DMS53 (cell line): ENCODE results near the gene CCDC183.
"Not testable (repeated sequence)": the region's sequence is repeated elsewhere in the genome, so short reads cannot be mapped to it uniquely, and the experiment has no call there.

Experiments used
- DNase-seq: peaks from one replicate; lab custom pipeline; 2025; lab: John Stamatoyannopoulos, UW

Gene CCDC183

GRCh38 chr9:136796238-136796774, at the start of gene CCDC183:
Gene CCDC183, plus strand, starts transcription at chr9:136796338. Its CDS starts 60 bp downstream, at chr9:136796398.
- no peak for DNase-seq

- no peak for DNase-seq
Observed at GRCh38 chr9:136746621-136747020, 49.5 kb upstream of the CCDC183 start.

- DNase-seq, result no peak
Observed at GRCh38 chr9:136747161-136748060, 48.7 kb upstream of the CCDC183 start.

GRCh38 chr9:136748201-136748600, 47.9 kb upstream of the CCDC183 start, which contains the start of gene LCN6:
Gene LCN6, minus strand, starts transcription at chr9:136748525. Its CDS starts 42 bp downstream, at chr9:136748483.
- DNase-seq, result no peak

GRCh38 chr9:136748666-136749611, 47.2 kb upstream of the CCDC183 start:
- DNase-seq, result no peak

- DNase-seq, result no peak
Observed at GRCh38 chr9:136750526-136750925, 45.6 kb upstream of the CCDC183 start.

GRCh38 chr9:136751244-136751643, 44.9 kb upstream of the CCDC183 start:
- DNase-seq, result no peak

- DNase-seq, result no peak
Observed at GRCh38 chr9:136751814-136752213, 44.3 kb upstream of the CCDC183 start.

- no peak for DNase-seq
Observed at GRCh38 chr9:136753371-136754058, 42.6 kb upstream of the CCDC183 start.

- peak; percentile 88 for DNase-seq
Observed at GRCh38 chr9:136754059-136754572, 42.0 kb upstream of the CCDC183 start.

GRCh38 chr9:136754626-136755301, 41.4 kb upstream of the CCDC183 start:
- DNase-seq, result peak; percentile 58

- not testable (repeated sequence) for DNase-seq
Observed at GRCh38 chr9:136755302-136756133, 40.6 kb upstream of the CCDC183 start.

- DNase-seq, result no peak
Observed at GRCh38 chr9:136756134-136756438, 40.1 kb upstream of the CCDC183 start.

- DNase-seq, result no peak
Observed at GRCh38 chr9:136756836-136757235, 39.3 kb upstream of the CCDC183 start.

- no peak for DNase-seq
Observed at GRCh38 chr9:136757328-136757727, 38.8 kb upstream of the CCDC183 start.

GRCh38 chr9:136757751-136758140, 38.4 kb upstream of the CCDC183 start:
- no peak for DNase-seq

GRCh38 chr9:136759001-136759400, 37.1 kb upstream of the CCDC183 start:
- DNase-seq, result no peak

- DNase-seq, result no peak
Observed at GRCh38 chr9:136759436-136760325, 36.5 kb upstream of the CCDC183 start.

- DNase-seq, result no peak
Observed at GRCh38 chr9:136760424-136760823, 35.7 kb upstream of the CCDC183 start.
